A549 (cell line): ENCODE results near the gene ASTE1. TPM values are rescaled to one million over a fixed set of nuclear protein-coding genes. Genes with fewer than 3 reads are reported as not detected.

Experiments
- ATAC-seq, 2 experiments: fragments of 200-7000 bp in 1 of 2; fragments of >200 bp in 1 of 2; cut with Nextera tagmentation in 1 of 2; cut with Tn5 transposase in 1 of 2; 3 replicates each; pipeline versions ENCODE4 v1.8.0 to v1.9.1; 2018 to 2020; ENCODE audit warnings: mild to moderate bottlenecking in 1 of 2, moderate library complexity in 1 of 2
- CTCF ChIA-PET: fragments of 300-600 bp; sonication (Branson Sonifier 250); formaldehyde crosslinking; extraction: SDS; loops from one replicate; lab custom pipeline; 2021; ENCODE audit warnings: antibody characterized with exemption, inconsistent platforms; lab: Yijun Ruan, JAX
- POLR2A ChIA-PET: fragments of 350-600 bp; formaldehyde crosslinking; extraction: SDS; loops from one replicate; lab custom pipeline; 2021; ENCODE audit warnings: antibody characterized with exemption, inconsistent platforms; lab: Yijun Ruan, JAX
- DNase-seq, 2 experiments: peaks; one replicate each; pipeline versions ENCODE4 v3.0.0 to v3.0.0-alpha.2; 2011 to 2016; ENCODE audit warnings: low read depth in 1 of 2, low spot score in 1 of 2
- FAIRE-seq: peaks from 2 replicates; lab custom pipeline; 2011; peaks lifted over from hg19 to GRCh38; lab: Jason Lieb, UNC
- H3K27ac ChIP-seq, 2 experiments: fragments of >200 bp; sonication (Bioruptor Twin); formaldehyde crosslinking; 3 replicates each; pipeline ENCODE4 v1.5.1; 2016 to 2017
- H3K4me1 ChIP-seq: fragments of >200 bp; sonication (Bioruptor Twin); formaldehyde crosslinking; 3 replicates; pipeline ENCODE4 v1.6.1; 2016
- H3K4me2 ChIP-seq: fragments of >200 bp; sonication (Bioruptor Twin); formaldehyde crosslinking; 3 replicates; pipeline ENCODE4 v1.6.1; 2016
- H3K4me3 ChIP-seq: fragments of >200 bp; sonication (Bioruptor Twin); formaldehyde crosslinking; 3 replicates; pipeline ENCODE4 v1.5.1; 2016
- H3K9me3 ChIP-seq: fragments of >200 bp; sonication (Bioruptor Twin); formaldehyde crosslinking; 3 replicates; pipeline ENCODE4 v1.6.1; 2016
- ATOH8 ChIP-seq: fragments of 250-450 bp; sonication (Bioruptor Pico); IDR thresholded peaks from 2 replicates; pipeline ENCODE4 v1.5.0; 2020; ENCODE audit warnings: low read depth, mild to moderate bottlenecking, moderate library complexity
- BCL3 ChIP-seq: fragments of >200 bp; sonication (Bioruptor Twin); formaldehyde crosslinking; IDR thresholded peaks from 3 replicates; pipeline ENCODE4 v1.6.1; 2016
- CHD2 ChIP-seq: fragments of 150-350 bp; IDR thresholded peaks from 2 replicates; pipeline ENCODE4 v1.6.1; 2014; ENCODE audit warnings: low read length; ENCODE audit not compliant: partially characterized antibody
- CTCF ChIP-seq: fragments of >200 bp; sonication (Bioruptor Twin); formaldehyde crosslinking; IDR thresholded peaks from 3 replicates; pipeline ENCODE4 v1.5.1; 2016
- EHMT2 ChIP-seq: fragments of 200-600 bp; sonication (generic); IDR thresholded peaks from 2 replicates; pipeline ENCODE4 v1.6.1; 2016; ENCODE audit warnings: antibody characterized with exemption, low read depth, mild to moderate bottlenecking, moderate library complexity
- EP300 ChIP-seq, 2 experiments: fragments of >200 bp; sonication (Bioruptor Twin); formaldehyde crosslinking; IDR thresholded peaks; 2 replicates in 1 of 2; 3 replicates in 1 of 2; pipeline ENCODE4 v1.6.1; 2016 to 2017
- FOSB ChIP-seq: fragments of 250-450 bp; sonication (Bioruptor Pico); IDR thresholded peaks from 2 replicates; pipeline ENCODE4 v1.5.0; 2020; ENCODE audit warnings: mild to moderate bottlenecking, moderate library complexity
- FOSL2 ChIP-seq, 2 experiments: fragments of 450-650 bp in 1 of 2; fragments of >200 bp in 1 of 2; sonication (Bioruptor Twin) in 1 of 2; formaldehyde crosslinking; IDR thresholded peaks; 2 replicates each; pipeline versions ENCODE4 v1.5.0 to v1.6.1; 2016 to 2020; ENCODE audit warnings: mild to moderate bottlenecking in 1 of 2, moderate library complexity in 1 of 2
- FOXS1 ChIP-seq: fragments of 250-450 bp; sonication (Bioruptor Pico); IDR thresholded peaks from 2 replicates; pipeline ENCODE4 v1.5.0; 2020; ENCODE audit warnings: mild to moderate bottlenecking, moderate library complexity
- GATA3 ChIP-seq: IDR thresholded peaks from 2 replicates; pipeline ENCODE4 v1.6.1; 2012; ENCODE audit warnings: borderline replicate concordance
- HMGXB4 ChIP-seq: fragments of 250-450 bp; sonication (Bioruptor Pico); IDR thresholded peaks from 2 replicates; pipeline ENCODE4 v1.5.0; 2021; ENCODE audit warnings: mild to moderate bottlenecking, moderate library complexity, borderline replicate concordance
- JUNB ChIP-seq: fragments of >200 bp; sonication (Bioruptor Twin); formaldehyde crosslinking; IDR thresholded peaks from 2 replicates; pipeline ENCODE4 v1.6.1; 2016
- MAZ ChIP-seq: fragments of 150-350 bp; IDR thresholded peaks from 2 replicates; pipeline ENCODE4 v1.6.1; 2014; ENCODE audit warnings: antibody characterized with exemption, low read depth, low read length, borderline replicate concordance
- MYC ChIP-seq: IDR thresholded peaks from 2 replicates; pipeline ENCODE4 v1.6.1; 2012; ENCODE audit warnings: mild to moderate bottlenecking, inconsistent platforms, low read length, improper control_type of control experiment, borderline replicate concordance
- NPAS2 ChIP-seq: fragments of 250-450 bp; sonication (Bioruptor Pico); IDR thresholded peaks from 2 replicates; pipeline ENCODE4 v1.8.0; 2022; ENCODE audit warnings: mild to moderate bottlenecking, moderate library complexity, borderline replicate concordance
- PHF8 ChIP-seq: fragments of 200-600 bp; sonication (generic); IDR thresholded peaks from 2 replicates; pipeline ENCODE4 v1.6.1; 2016; ENCODE audit warnings: low read depth, mild to moderate bottlenecking, antibody characterized with exemption, moderate library complexity, borderline replicate concordance
- RARB ChIP-seq: fragments of 250-450 bp; sonication (Bioruptor Pico); IDR thresholded peaks from 2 replicates; pipeline ENCODE4 v1.8.0; 2021; ENCODE audit warnings: mild to moderate bottlenecking, moderate library complexity
- RNF2 ChIP-seq: fragments of 200-600 bp; sonication (generic); IDR thresholded peaks from 2 replicates; pipeline ENCODE4 v1.6.1; 2016; ENCODE audit warnings: low read depth, mild to moderate bottlenecking, antibody characterized with exemption, moderate library complexity, borderline replicate concordance
- TFCP2L1 ChIP-seq: fragments of 250-450 bp; sonication (Bioruptor Pico); IDR thresholded peaks from 2 replicates; pipeline ENCODE4 v1.5.0; 2021; ENCODE audit warnings: mild to moderate bottlenecking
- USF2 ChIP-seq: fragments of 450-650 bp; IDR thresholded peaks from 2 replicates; pipeline ENCODE4 v1.6.1; 2014; ENCODE audit warnings: antibody characterized with exemption
- ZNF302 ChIP-seq: fragments of 250-450 bp; sonication (Bioruptor Pico); IDR thresholded peaks from 2 replicates; pipeline ENCODE4 v1.9.0; 2021; ENCODE audit warnings: inconsistent platforms, mild to moderate bottlenecking, moderate library complexity
- WGBS: methylation state at CpG from one replicate; pipeline ENCODE4 v1.1.6; 2017; ENCODE audit errors: missing lambda C conversion rate; 5-methylcytosine and 5-hydroxymethylcytosine counted together
- polyA plus RNA-seq, 4 experiments: library from polyadenylated mRNA; depleted of rRNA in 3 of 4; stranded (reverse); fragments of >200 nt; fragmentation: RNase III in 1 of 4; extraction: RNeasy Plus Mini Kit Qiagen cat#74134 plus additional on column Dnase treatment in 1 of 4; gene quantifications; 2 replicates in 3 of 4; 3 replicates in 1 of 4; pipeline ENCODE4 v1.2.3, GENCODE V29; 2011 to 2017

The ASTE1 gene
- polyA plus RNA-seq, 2 of the 4 experiments (the other 2 are of a cell fraction): 3.6 to 6.9 TPM

- Histone ChIP-seq H3K4me2 (no peak overlapping the region), H3K27ac (no peak overlapping the region), H3K4me3 (no peak overlapping the region), H3K9me3 (no peaks in the 10 kb centered on the region), H3K4me1 (no peaks in the 10 kb centered on the region)
- 74% methylated on average over 5 of the region's 5 CpGs for WGBS
- TF ChIP-seq MAZ (no peak), PHF8 (no peak), EHMT2 (no peak), EP300 (IDR thresholded peaks at IDR 0.05) (no peak), TFCP2L1 (no peak), CHD2 (no peak), FOXS1 (CRISPR knock-in tag) (no peak), HMGXB4 (no peak), ZNF302 (CRISPR knock-in tag) (no peak), USF2 (no peak), FOSB (CRISPR knock-in tag) (no peak), FOSL2 (IDR thresholded peaks at IDR 0.05) (no peak), FOSL2 (CRISPR knock-in tag; IDR thresholded peaks at IDR 0.05) (no peak), ATOH8 (CRISPR knock-in tag) (no peak), BCL3 (no peak), RNF2 (no peak), CTCF (no peak), RARB (no peak), NPAS2 (CRISPR knock-in tag) (no peak), GATA3 (no peak), MYC (no peak)
- POLR2A ChIA-PET: no interaction called here
- DNase-seq (no peak), ATAC-seq (no peak), FAIRE-seq (no peak)
- CTCF ChIA-PET: no interaction called here
Observed at GRCh38 chr3:130990282-130990681, 36.3 kb downstream of the ASTE1 start.

GRCh38 chr3:130981469-130981868 is 45.2 kb downstream of the ASTE1 start:
- FAIRE-seq (no peak), DNase-seq (no peak), ATAC-seq (no peak)
- no peak overlapping the region for H3K4me2 ChIP-seq
- 74% methylated on average over 2 of the region's 2 CpGs for WGBS
- ChIA-PET CTCF (no interaction called here), POLR2A (no interaction called here)
- no peak overlapping the region for H3K27ac ChIP-seq
- H3K4me1 ChIP-seq: no peaks in the 10 kb centered on the region
- no peak for TF ChIP-seq JUNB
- no peaks in the 10 kb centered on the region for H3K9me3 ChIP-seq
- H3K4me3 ChIP-seq: no peak overlapping the region
